HG03442 (cell line): ENCODE measurements around the gene LPAR4.
"Not testable (repeated sequence)": the region's sequence is repeated elsewhere in the genome, so short reads cannot be mapped to it uniquely, and the experiment has no call there.

ENCODE experiments used
- ATAC-seq: cut with Tn5 transposase; IDR thresholded peaks from one replicate; pipeline ENCODE4 v1.9.1; 2021; ENCODE audit warnings: mild to moderate bottlenecking, moderate library complexity; ENCODE audit not compliant: unreplicated experiment

Gene LPAR4

DNA sequence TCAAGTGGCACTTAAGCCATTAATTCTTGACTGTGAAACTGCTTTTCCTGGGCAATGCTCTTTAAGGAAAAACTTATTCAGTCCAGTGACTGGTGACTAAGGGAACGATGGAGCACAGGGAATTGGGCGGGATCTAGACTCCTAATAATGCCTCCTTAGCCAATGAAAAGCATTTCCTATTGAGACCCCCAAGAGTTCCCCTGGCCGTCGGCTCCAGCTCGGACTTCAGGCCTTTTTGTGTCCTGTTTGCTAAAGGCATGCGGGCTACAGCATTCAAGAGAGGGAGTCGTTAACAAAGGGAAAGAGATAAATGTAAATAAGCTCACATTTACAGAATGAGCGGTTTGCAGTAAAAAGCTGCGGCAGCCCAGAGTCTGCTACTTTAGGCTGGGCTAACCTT is at the start of gene LPAR4:
LPAR4 (plus strand) TSS at position 232 of the 400 bp plus-strand sequence. CDS start 7,150 bp downstream, outside the sequence.
- ATAC-seq: no peak

GRCh38 chrX:78706071-78706470 is 41.4 kb upstream of the LPAR4 start:
- ATAC-seq: no peak

DNA sequence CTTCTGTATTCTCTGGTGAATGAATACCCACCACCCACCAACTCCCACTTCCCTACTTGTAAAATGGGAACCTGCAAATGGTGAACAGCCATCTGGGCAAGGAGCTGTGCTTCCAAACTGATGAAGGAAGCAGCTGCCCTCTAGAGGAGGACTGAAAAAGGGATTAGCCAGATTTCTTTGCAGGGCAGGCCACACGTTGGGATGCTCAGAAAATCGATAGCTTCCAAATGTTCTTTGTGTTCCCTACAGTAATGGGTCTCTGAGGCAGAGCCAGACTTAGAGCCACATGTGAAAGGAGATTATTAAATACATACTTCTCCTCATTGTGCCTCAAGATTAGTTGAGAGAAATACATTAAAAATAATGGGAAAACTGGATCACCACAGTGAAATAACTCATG is 39.3 kb upstream of the LPAR4 start:
- no peak for ATAC-seq

DNA sequence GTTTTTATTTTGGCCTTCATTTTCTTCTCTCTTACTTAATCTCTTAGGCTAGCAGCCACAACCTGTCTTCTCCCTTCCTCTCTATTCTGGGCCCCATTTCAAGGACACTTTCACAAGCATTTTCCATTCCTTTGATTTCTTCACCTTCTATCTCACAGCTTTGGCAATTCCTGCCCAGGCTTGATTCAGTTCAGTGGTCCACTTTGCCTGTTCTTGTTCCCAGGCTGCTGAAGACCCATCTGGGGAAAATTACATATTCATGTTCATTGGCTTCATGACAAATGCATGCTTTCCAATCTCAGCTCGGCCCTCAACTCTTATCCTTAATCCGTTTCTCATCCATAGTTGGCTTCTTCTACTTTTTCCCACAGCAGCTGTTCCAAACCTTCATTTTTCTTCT is 38.7 kb upstream of the LPAR4 start:
- no peak for ATAC-seq

GRCh38 chrX:78710171-78710570 is 37.3 kb upstream of the LPAR4 start:
- ATAC-seq: no peak

- ATAC-seq: no peak
These were observed 35.2 kb upstream of the LPAR4 start for GRCh38 chrX:78712336-78712735.

GRCh38 chrX:78725287-78725686 is 22.2 kb upstream of the LPAR4 start:
- ATAC-seq: no peak

- ATAC-seq: no peak
These were observed 1.0 kb upstream of the LPAR4 start for GRCh38 chrX:78746496-78746895.

DNA sequence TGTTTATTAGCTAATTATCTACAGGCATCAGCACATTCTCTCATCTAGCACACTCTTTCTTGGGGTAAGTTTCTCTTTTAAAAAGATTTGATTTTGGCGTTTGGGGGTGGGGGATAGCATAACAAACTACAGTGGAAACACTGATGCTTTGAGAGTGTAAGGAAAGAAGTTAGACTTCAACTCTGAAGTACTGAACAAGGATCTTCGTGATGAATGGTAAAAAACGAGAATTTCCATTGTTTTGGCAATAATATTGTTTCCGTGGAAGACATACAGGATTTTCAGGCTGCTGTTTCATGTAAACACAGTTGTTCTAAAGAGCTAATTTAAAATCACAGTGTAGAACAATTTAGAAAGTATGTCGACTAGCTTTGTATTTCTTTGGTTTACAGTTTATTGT is 451 bp downstream of the LPAR4 start:
- ATAC-seq: no peak

DNA sequence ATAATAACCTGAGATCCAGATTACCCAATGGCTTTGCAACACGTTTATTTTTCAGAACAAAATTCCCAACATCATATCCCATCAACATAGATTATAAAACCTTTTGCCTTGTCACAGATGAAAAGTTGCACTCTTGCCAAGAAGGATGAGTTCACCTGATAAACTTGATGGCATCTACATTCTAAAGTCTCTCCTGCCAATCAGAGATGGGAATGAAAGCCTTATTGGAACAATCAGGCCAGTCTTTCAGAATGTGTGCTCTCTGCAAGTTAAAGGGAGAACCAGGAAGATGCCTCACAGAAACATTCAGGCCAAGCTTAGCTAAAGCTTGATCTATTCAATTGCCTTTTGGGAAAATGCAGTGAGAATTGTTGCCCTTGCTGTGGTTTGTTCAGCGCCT is 1.3 kb downstream of the LPAR4 start:
- no peak for ATAC-seq

DNA sequence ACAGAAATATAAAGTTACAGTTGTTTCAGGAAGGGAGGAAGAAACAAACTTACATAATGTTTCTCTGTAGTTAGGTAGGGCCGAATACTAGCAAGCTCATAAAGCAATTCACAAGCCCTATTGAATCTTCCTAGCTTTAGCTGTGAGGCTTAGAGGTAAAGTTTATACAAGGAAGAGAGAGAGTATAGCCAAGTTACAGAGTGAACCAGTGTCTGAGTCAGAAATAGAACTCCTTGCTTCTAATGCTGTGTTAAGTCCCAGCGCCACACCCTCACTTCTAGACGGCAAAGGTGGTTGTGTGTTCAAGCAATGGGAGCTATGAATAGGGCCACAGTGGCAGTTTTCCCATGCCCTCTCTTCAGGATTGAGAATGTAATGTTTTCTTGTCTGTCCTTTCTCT is 6.1 kb downstream of the LPAR4 start:
- no peak for ATAC-seq

- ATAC-seq: peak; percentile 81
These were observed 7.4 kb downstream of the LPAR4 start for GRCh38 chrX:78754917-78755316.

DNA sequence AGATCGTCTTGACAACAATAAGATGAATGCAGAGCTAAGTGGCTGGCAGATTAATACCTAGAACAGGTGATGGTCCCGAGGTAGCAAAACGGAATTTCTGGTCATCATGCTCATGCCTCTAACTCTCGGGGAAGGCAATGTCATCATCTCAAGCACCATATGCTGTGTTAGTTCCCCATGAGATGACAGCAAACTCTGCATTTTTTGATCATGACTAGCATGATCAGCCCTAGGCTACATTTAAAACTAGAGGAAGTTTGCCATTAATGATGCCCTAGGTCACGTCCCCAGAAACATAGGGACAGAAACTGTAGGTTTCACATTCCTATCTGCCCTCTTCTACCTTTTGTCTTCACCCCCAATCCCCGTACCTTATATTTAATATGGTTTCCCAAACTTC is 11.6 kb downstream of the LPAR4 start:
- no peak for ATAC-seq

- no peak for ATAC-seq
These were observed 21.7 kb downstream of the LPAR4 start for GRCh38 chrX:78769101-78769755.

DNA sequence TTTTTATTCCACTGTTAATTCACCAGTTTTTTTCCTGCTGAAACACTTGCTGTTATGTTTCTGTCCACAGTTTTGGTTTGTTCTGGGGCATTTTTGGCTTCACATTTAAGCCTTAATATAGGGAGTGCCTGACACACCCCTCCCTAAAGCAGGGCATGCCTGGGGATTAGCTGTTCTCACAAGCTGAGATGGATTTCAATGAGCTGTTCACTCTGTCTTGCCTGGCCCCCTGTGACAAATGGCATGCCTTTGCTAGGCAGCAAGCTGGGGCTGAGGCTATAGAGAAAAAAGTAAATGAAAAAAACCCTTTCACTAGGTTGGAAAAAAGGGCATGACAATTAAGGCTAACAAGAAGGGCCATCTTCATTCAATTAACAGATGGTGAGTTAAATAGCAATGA is 22.4 kb downstream of the LPAR4 start:
- ATAC-seq: no peak

GRCh38 chrX:78796916-78797315 is 49.4 kb downstream of the LPAR4 start:
- no peak for ATAC-seq

DNA sequence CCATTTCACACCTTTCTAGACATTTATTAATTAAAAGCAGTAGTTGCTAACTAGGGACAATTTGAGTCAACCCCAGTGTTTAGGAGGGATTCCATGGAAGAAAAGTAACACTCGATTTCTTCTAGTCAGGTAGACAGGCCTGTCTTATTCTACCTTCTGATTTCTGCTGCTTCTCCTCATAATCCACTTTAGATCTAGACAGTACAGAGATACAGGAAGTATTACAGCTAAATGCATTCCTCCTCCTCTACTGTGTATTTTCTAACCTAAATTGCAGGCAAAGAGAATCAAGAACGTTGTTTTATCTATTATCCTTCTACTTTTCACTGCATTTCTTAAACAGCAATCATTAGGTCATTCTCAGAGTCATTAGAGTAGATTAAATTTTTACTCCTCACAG is 52.6 kb downstream of the LPAR4 start:
- no peak for ATAC-seq

DNA sequence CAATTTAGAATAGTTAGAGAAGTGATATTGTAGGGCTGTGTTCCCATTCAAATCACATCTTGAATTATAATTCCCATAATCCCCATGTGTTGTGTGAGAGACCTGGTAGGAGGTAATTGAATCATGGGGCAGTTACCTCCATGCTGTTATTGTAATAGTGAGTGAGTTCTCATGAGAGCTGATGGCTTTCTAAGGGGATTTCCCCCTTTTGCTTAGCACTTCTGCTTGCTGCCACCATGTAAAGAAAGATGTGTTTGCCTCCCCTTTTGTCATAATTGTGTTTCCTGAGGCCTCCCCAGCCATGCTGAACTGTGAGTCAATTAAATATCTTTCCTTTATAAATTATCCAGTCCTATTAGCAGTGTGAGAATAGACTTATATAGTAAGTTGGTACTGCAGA is 53.2 kb downstream of the LPAR4 start:
- no peak for ATAC-seq

DNA sequence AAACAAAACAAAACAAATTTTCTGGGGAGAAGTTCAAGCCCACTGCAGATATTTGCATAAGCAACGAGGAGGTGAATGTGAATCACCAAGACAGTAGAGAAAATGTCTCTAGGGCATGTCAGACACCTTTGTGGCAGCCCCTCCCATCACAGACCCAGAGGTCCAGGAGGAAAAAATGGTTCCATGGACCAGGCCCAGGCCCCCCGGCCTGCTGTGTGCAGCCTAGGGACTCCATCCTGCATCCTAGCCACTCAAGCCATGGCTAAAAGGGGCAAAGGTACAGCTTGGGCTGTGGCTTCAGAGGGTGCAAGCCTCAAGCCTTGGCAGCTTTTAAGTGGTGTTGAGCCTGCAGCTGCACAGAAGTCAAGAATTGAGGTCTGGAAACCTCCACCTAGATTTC is 54.0 kb downstream of the LPAR4 start:
- no peak for ATAC-seq

GRCh38 chrX:78802526-78802925 is 55.0 kb downstream of the LPAR4 start:
- not testable (repeated sequence) for ATAC-seq
